Psoas muscle (tissue), 8 donors: Measurements from ENCODE around the gene ATP8B4. TPM values are rescaled to one million over a fixed set of nuclear protein-coding genes. Genes with fewer than 3 reads are reported as not detected.

ENCODE experiments used
- ATAC-seq, 4 donors: fragments of 200-7000 bp; cut with Tn5 transposase; one replicate each; pipeline ENCODE4 v1.9.1; 2020; ENCODE audit warnings: moderate library complexity in 3 of 4, mild to moderate bottlenecking in 2 of 4
- DNase-seq, 2 donors: peaks; one replicate each; pipeline ENCODE4 v3.0.0-alpha.2; 2020
- H3K27ac ChIP-seq: fragments of 200-600 bp; one replicate; pipeline ENCODE4 v1.8.0; 2022
- H3K27me3 ChIP-seq, 3 donors: fragments of 200-600 bp in 1 of 3; one replicate each; pipeline versions ENCODE4 v1.6.1 to v1.8.0; 2013 to 2022; ENCODE audit warnings: low read length in 2 of 3, mild to moderate bottlenecking in 2 of 3, moderate library complexity in 1 of 3; ENCODE audit not compliant: insufficient read depth in 3 of 3
- H3K36me3 ChIP-seq, 2 donors: fragments of 200-600 bp in 1 of 2; one replicate each; pipeline versions ENCODE4 v1.6.1 to v1.8.0; 2013 to 2022; ENCODE audit warnings: low read depth in 1 of 2, mild to moderate bottlenecking in 1 of 2, moderate library complexity in 1 of 2; ENCODE audit not compliant: insufficient read depth in 1 of 2
- H3K4me1 ChIP-seq: fragments of 200-600 bp; one replicate; pipeline ENCODE4 v1.8.0; 2022
- H3K4me3 ChIP-seq: fragments of 200-600 bp; one replicate; pipeline ENCODE4 v1.8.0; 2022; ENCODE audit warnings: mild to moderate bottlenecking
- H3K9me3 ChIP-seq: fragments of 200-600 bp; one replicate; pipeline ENCODE4 v1.8.0; 2022
- CTCF ChIP-seq: fragments of 200-600 bp; IDR thresholded peaks from one replicate; pipeline ENCODE4 v1.8.0; 2022; ENCODE audit warnings: antibody characterized with exemption
- WGBS, 3 donors: extraction: QIAGEN DNeasy Blood & Tissue Kit; methylation state at CpG; one replicate each; pipeline versions ENCODE4 v1.1.6 to v1.1.7; 2013; 5-methylcytosine and 5-hydroxymethylcytosine counted together
- intact Hi-C, 2 donors: fragments of 100-400 bp; cut with DNase I; formaldehyde crosslinking; loops; one replicate each; pipeline versions ENCODE4 v1.11.0 to v1.14.2; 2022
- polyA plus RNA-seq, 3 donors: library from polyadenylated mRNA; stranded (reverse); fragments of 200-250 nt; gene quantifications; one replicate each; pipeline ENCODE4 v1.2.3, GENCODE V29; 2013
- total RNA-seq, 4 donors: library from RNA; stranded (reverse); fragmentation: NEBNext Ultra II Directional in 2 of 4; extraction: Animal tissue kit (Norgen Biotek cat#: 25700) in 2 of 4; gene quantifications; one replicate each; pipeline versions ENCODE4 v1.2.1 to v1.2.4, GENCODE V29; 2021 to 2023
- donor health status: healthy with polysubstance abuse.
- donor health status: DM: no; HTN: no; CAD: no; lungs with moderate emphysema.
- donor health status: Bipolar disorder and iron deficiency.
- donor health status: healthy.
- donor health status: DM: yes; HTN: yes; CAD: no.
- donor health status: DM: no; HTN: no; CAD: no.
- donor health status: DM: no; HTN: no; CAD: no.
- donor health status: DM: yes; HTN: yes; CAD: no.

The ATP8B4 gene
- total and polyA plus RNA-seq, 7 donors: 0.25 to 2.2 (median 1.0) TPM

DNA sequence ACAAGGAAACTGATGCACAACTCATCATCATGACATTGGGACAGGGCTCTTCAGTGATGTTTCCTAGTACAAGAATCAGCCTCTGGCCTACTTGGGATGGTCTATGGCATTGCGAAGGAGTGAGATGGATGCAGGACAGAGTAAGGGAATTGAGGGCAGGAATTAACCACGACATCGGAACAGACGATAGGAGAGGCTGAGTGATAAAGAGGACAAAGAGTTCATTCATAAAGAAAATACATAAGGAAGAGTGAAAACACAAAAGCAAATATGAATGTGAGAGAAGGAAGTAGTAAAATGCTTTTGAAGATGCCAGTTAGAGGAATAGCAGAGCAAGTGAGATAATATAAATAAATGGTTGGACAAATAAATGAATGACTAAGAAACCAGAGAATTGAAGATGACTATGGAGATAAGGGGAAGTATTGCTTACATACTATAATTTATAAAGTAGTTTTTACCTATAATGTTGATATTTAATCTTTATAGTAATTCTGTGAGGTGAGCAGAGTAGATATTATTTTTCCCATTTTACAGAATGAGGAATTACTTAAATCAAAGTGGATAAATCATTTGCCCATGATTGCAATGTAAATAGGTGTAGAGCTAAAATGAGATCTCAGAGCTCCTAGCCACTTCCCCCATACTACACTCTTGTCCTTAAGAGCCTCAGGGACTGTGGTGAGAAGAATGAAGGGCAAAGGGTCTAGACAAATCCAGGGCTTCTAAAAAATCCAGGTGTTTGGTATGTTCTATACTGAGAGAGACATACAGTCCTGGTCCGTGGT is 294.9 kb downstream of the ATP8B4 start:
- intact Hi-C loops: no loop called here
- H3K36me3 ChIP-seq: no peaks in the 10 kb centered on the region
- no peak for TF ChIP-seq CTCF
- no peak overlapping the region for H3K4me3 ChIP-seq
- DNase-seq (no peak), ATAC-seq (no peak)
- no peaks in the 10 kb centered on the region for H3K4me1 ChIP-seq
- no peaks in the 10 kb centered on the region for H3K27me3 ChIP-seq
- no peaks in the 10 kb centered on the region for H3K9me3 ChIP-seq
- no peak overlapping the region for H3K27ac ChIP-seq
- WGBS, 3 donors: 71 to 77% (median 74%) methylated on average over 5 of the region's 5 CpGs

- TF ChIP-seq CTCF: no peak
- H3K4me3 ChIP-seq: no peak overlapping the region
- DNase-seq (no peak), ATAC-seq (no peak)
- no peaks in the 10 kb centered on the region for H3K36me3 ChIP-seq
- WGBS, 3 donors: 92 to 98% (median 93%) methylated on average over 2 of the region's 2 CpGs
- no peaks in the 10 kb centered on the region for H3K27me3 ChIP-seq
- intact Hi-C loops: no loop called here
- H3K4me1 ChIP-seq: no peaks in the 10 kb centered on the region
- no peak overlapping the region for H3K27ac ChIP-seq
- H3K9me3 ChIP-seq: no peaks in the 10 kb centered on the region
Observed at GRCh38 chr15:49817100-49817499, 301.9 kb downstream of the ATP8B4 start.

- no peak for ATAC-seq
- Histone ChIP-seq H3K4me3 (no peak overlapping the region), H3K4me1 (no peaks in the 10 kb centered on the region), H3K27me3 (no peaks in the 10 kb centered on the region), H3K36me3 (no peaks in the 10 kb centered on the region), H3K9me3 (no peaks in the 10 kb centered on the region), H3K27ac (no peak overlapping the region)
- 1 to 3% (median 2%) methylated on average over 3 of the region's 3 CpGs for WGBS, 3 donors
- intact Hi-C loops: no loop called here
- no peak for DNase-seq
- TF ChIP-seq CTCF: no peak
Observed at GRCh38 chr15:49815950-49816349, 303.1 kb downstream of the ATP8B4 start.

DNA sequence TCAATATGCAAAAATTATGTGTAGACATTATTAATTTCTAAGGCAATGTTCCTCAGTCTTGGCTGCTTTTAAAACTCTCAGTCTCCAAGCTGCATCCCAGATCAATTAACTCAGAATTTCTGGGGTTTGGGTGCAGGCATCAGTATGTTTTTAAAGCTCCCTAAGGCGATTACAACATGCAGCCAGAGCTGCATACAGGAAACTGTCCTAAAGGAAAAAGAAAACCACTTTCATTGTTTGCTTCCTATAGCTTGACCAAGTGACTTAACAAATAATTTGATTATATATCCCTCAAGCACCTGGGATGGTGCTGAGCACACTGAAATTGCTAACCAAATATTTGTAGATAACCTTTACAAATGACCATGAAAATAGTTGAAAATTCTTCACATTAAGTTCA is 303.5 kb downstream of the ATP8B4 start:
- Histone ChIP-seq H3K4me1 (no peaks in the 10 kb centered on the region), H3K36me3 (no peaks in the 10 kb centered on the region), H3K9me3 (no peaks in the 10 kb centered on the region), H3K27me3 (no peaks in the 10 kb centered on the region), H3K27ac (no peak overlapping the region), H3K4me3 (no peak overlapping the region)
- ATAC-seq: no peak
- no peak for DNase-seq
- intact Hi-C loops: no loop called here
- no peak for TF ChIP-seq CTCF
- 39 to 59% (median 50%) methylated on average over 1 of the region's 1 CpG for WGBS, 3 donors

- 62 to 71% (median 64%) methylated on average over 1 of the region's 1 CpG for WGBS, 3 donors
- Histone ChIP-seq H3K4me3 (no peak overlapping the region), H3K27ac (no peak overlapping the region), H3K4me1 (no peaks in the 10 kb centered on the region), H3K36me3 (no peaks in the 10 kb centered on the region), H3K9me3 (no peaks in the 10 kb centered on the region), H3K27me3 (no peaks in the 10 kb centered on the region)
- TF ChIP-seq CTCF: no peak
- intact Hi-C loops: no loop called here
- ATAC-seq: no peak
- no peak for DNase-seq
Observed at GRCh38 chr15:49814709-49815108, 304.3 kb downstream of the ATP8B4 start.
